HepG2 (cell line): ENCODE measurements around the gene LDLRAD4. TPM values are rescaled to one million over a fixed set of nuclear protein-coding genes. Genes with fewer than 3 reads are reported as not detected.

Experiments
- ATAC-seq: fragments of 200-7000 bp; cut with Tn5 transposase; 3 replicates; pipeline ENCODE4 v1.9.1; 2020; ENCODE audit warnings: mild to moderate bottlenecking, moderate library complexity
- BruUV-seq: library from RNA; stranded (reverse); fragments of 400-500 nt; replicated peaks from 2 replicates; lab custom pipeline; 2021; lab: Mats Ljungman, UMichigan
- CTCF ChIA-PET: fragments of 300-600 bp; formaldehyde crosslinking; extraction: SDS; loops from one replicate; lab custom pipeline; 2021; ENCODE audit warnings: low total read pairs, inconsistent platforms, low intra/inter-chr PET ratio; lab: Yijun Ruan, JAX
- POLR2A ChIA-PET: fragments of 350-600 bp; sonication (Branson Sonifier 250); formaldehyde crosslinking; loops from one replicate; lab custom pipeline; 2020; ENCODE audit warnings: antibody characterized with exemption, inconsistent platforms; lab: Yijun Ruan, JAX
- DNase-seq: peaks from one replicate; pipeline ENCODE4 v3.0.0-alpha.2; 2015; ENCODE audit warnings: low spot score
- FAIRE-seq: peaks from 3 replicates; lab custom pipeline; 2011; peaks lifted over from hg19 to GRCh38; lab: Jason Lieb, UNC
- H2AFZ ChIP-seq: one replicate; pipeline ENCODE4 v1.6.1; 2011; ENCODE audit warnings: low read length, inconsistent platforms
- H3K27ac ChIP-seq: fragments of 300-600 bp; 3 replicates; pipeline ENCODE4 v1.8.0; 2011; ENCODE audit warnings: mixed run types, mild to moderate bottlenecking, mixed read lengths, low read length, inconsistent platforms; ENCODE audit not compliant: insufficient read depth; ENCODE audit errors: extremely low read length
- H3K27me3 ChIP-seq, 2 experiments: fragments of 200-600 bp in 1 of 2; 2 replicates in 1 of 2; 3 replicates in 1 of 2; pipeline versions ENCODE4 v1.6.0 to v1.8.0; 2011; ENCODE audit warnings: low read length in 2 of 2, mild to moderate bottlenecking in 2 of 2, moderate library complexity in 2 of 2, inconsistent platforms in 1 of 2; ENCODE audit not compliant: insufficient read depth in 2 of 2, control insufficient read depth in 1 of 2
- H3K36me3 ChIP-seq, 2 experiments: fragments of 200-600 bp in 1 of 2; replicated peaks in 1 of 2; 2 replicates in 1 of 2; 3 replicates in 1 of 2; pipeline versions ENCODE4 v1.5.1 to v1.8.0; 2011; ENCODE audit warnings: low read length in 2 of 2, inconsistent platforms in 1 of 2; ENCODE audit not compliant: insufficient read depth in 2 of 2, control insufficient read depth in 1 of 2
- H3K4me1 ChIP-seq: 2 replicates; pipeline ENCODE4 v1.5.1; 2012; ENCODE audit warnings: low read length, inconsistent platforms; ENCODE audit not compliant: insufficient read depth
- H3K4me2 ChIP-seq: 2 replicates; pipeline ENCODE4 v1.6.0; 2011; ENCODE audit warnings: low read depth, low read length, inconsistent platforms
- H3K4me3 ChIP-seq, 3 experiments: fragments of 200-600 bp in 1 of 3; sonication (generic), shearing (Covaris generic) in 1 of 3; replicated peaks in 1 of 3; 2 replicates each; pipeline ENCODE4 v1.5.1; 2011 to 2016; ENCODE audit warnings: low read length in 3 of 3, inconsistent platforms in 2 of 3, low read depth in 2 of 3, mild to moderate bottlenecking in 2 of 3, control low read depth in 1 of 3, mixed read lengths in 1 of 3; ENCODE audit not compliant: insufficient read depth in 1 of 3
- H3K79me2 ChIP-seq: one replicate; pipeline ENCODE4 v1.6.1; 2011; ENCODE audit warnings: low read length, inconsistent platforms; ENCODE audit not compliant: insufficient read depth
- H3K9ac ChIP-seq: 2 replicates; pipeline ENCODE4 v1.6.0; 2011; ENCODE audit warnings: mild to moderate bottlenecking, low read depth, low read length, inconsistent platforms; ENCODE audit not compliant: insufficient read depth
- H3K9me3 ChIP-seq: 2 replicates; pipeline ENCODE4 v1.5.1; 2012; ENCODE audit warnings: mild to moderate bottlenecking, low read length
- H4K20me1 ChIP-seq: 2 replicates; pipeline ENCODE4 v1.6.0; 2011; ENCODE audit warnings: inconsistent platforms, mild to moderate bottlenecking, low read length, moderate library complexity; ENCODE audit not compliant: insufficient read depth
- ATF7 ChIP-seq, 2 experiments: fragments of 450-650 bp in 1 of 2; sonication (generic) in 1 of 2; formaldehyde crosslinking in 1 of 2; IDR thresholded peaks; 2 replicates each; pipeline versions ENCODE4 v1.4.0 to v1.6.1; 2016 to 2020; ENCODE audit warnings: antibody characterized with exemption in 1 of 2, mild to moderate bottlenecking in 1 of 2, missing genetic modification reagents in 1 of 2
- CENPBD1 ChIP-seq: sonication (generic); formaldehyde crosslinking; IDR thresholded peaks from 2 replicates; pipeline ENCODE4 v1.8.0; 2022; ENCODE audit warnings: missing genetic modification reagents, low read depth, mild to moderate bottlenecking, borderline replicate concordance
- HOXD1 ChIP-seq: sonication (generic); formaldehyde crosslinking; IDR thresholded peaks from 2 replicates; pipeline ENCODE4 v1.5.0; 2020; ENCODE audit warnings: missing genetic modification reagents
- KDM6A ChIP-seq: IDR thresholded peaks from 2 replicates; pipeline ENCODE4 v1.6.1; 2016; ENCODE audit warnings: low read depth
- MED8 ChIP-seq: sonication (generic); formaldehyde crosslinking; IDR thresholded peaks from 2 replicates; pipeline ENCODE4 v1.8.1; 2023; ENCODE audit warnings: mild to moderate bottlenecking, missing genetic modification reagents; ENCODE audit not compliant: insufficient replicate concordance
- PHF8 ChIP-seq: sonication (generic); formaldehyde crosslinking; IDR thresholded peaks from 2 replicates; pipeline ENCODE4 v1.5.0; 2020; ENCODE audit warnings: missing genetic modification reagents
- SETDB1 ChIP-seq: sonication (generic); formaldehyde crosslinking; IDR thresholded peaks from 2 replicates; pipeline ENCODE4 v1.5.1; 2020; ENCODE audit warnings: missing genetic modification reagents, mild to moderate bottlenecking, borderline replicate concordance
- SIN3A ChIP-seq: IDR thresholded peaks from 2 replicates; pipeline ENCODE4 v1.6.1; 2011; ENCODE audit warnings: low read depth, mild to moderate bottlenecking, control low read depth, low read length, borderline replicate concordance
- SKIL ChIP-seq: sonication (generic); formaldehyde crosslinking; IDR thresholded peaks from 2 replicates; pipeline ENCODE4 v1.8.0; 2022; ENCODE audit warnings: missing genetic modification reagents, mild to moderate bottlenecking, moderate library complexity, borderline replicate concordance
- SRSF4 ChIP-seq: fragments of 200-400 bp; formaldehyde crosslinking; IDR thresholded peaks from one replicate; pipeline ENCODE4 v1.6.1; 2018; ENCODE audit warnings: mild to moderate bottlenecking, low read depth, low read length, moderate library complexity; ENCODE audit not compliant: poor library complexity, severe bottlenecking
- ZNF75D ChIP-seq: sonication (generic); formaldehyde crosslinking; IDR thresholded peaks from 2 replicates; pipeline ENCODE4 v1.8.1; 2023; ENCODE audit warnings: missing genetic modification reagents, mild to moderate bottlenecking, borderline replicate concordance
- WGBS: methylation state at CpG from one replicate; pipeline ENCODE4 v1.1.6; 2017; ENCODE audit warnings: low lambda C conversion rate; 5-methylcytosine and 5-hydroxymethylcytosine counted together
- in situ Hi-C: cut with HindIII; loops from 2 replicates; pipeline ENCODE4 v1.10.0; 2017; ENCODE audit warnings: low pct_unique_long_range_greater_than_20kb; ENCODE audit not compliant: extremely low pct_ligation_motif_present
- intact Hi-C: fragments of 100-400 bp; cut with micrococcal nuclease; formaldehyde crosslinking; loops from one replicate; pipeline ENCODE4 v1.10.0; 2022; ENCODE audit not compliant: unreplicated experiment
- polyA plus RNA-seq, 8 experiments: library from polyadenylated mRNA; depleted of rRNA in 3 of 8; stranded (reverse) in 7 of 8; unstranded in 1 of 8; fragments of >200 nt; fragmentation: Illumina TruSeq in 4 of 8; extraction: Trizol in 4 of 8; gene quantifications; 2 replicates each; pipeline versions ENCODE4 v1.2.1 to v1.2.3, GENCODE V29; 2011 to 2016; ENCODE audit warnings: low read depth in 4 of 8, missing spikeins in 1 of 8, mixed read lengths in 1 of 8; ENCODE audit not compliant: insufficient read depth in 1 of 8
- total RNA-seq, 5 experiments: library from RNA; depleted of rRNA; stranded (reverse); fragments of >200 nt; fragmentation: Illumina TruSeq; extraction: Trizol; gene quantifications; 2 replicates each; pipeline ENCODE4 v1.2.3, GENCODE V29; 2016; ENCODE audit warnings: low read depth in 1 of 5
- TF ChIP-seq, protein P1 (sequence below): sonication (generic); formaldehyde crosslinking; IDR thresholded peaks from 2 replicates; pipeline ENCODE4 v1.5.0; 2020; ENCODE audit warnings: mild to moderate bottlenecking, missing genetic modification reagents
- TF ChIP-seq, protein P2 (sequence below): sonication (generic); formaldehyde crosslinking; IDR thresholded peaks from 2 replicates; pipeline ENCODE4 v1.4.0; 2020; ENCODE audit warnings: low read depth, missing genetic modification reagents

Gene LDLRAD4
- total and polyA plus RNA-seq, 2 of the 13 experiments (the other 11 are each of a cell fraction or from before 2014, with no cell fraction given) = 13.6 to 20.9 TPM

GRCh38 chr18:13300029-13300428 lies 81.5 kb downstream of the LDLRAD4 start:
- FAIRE-seq (no peak), DNase-seq (no peak), ATAC-seq (no peak; the same call in 2 of the 3 replicates)
- WGBS = 100% methylated on average over 2 of the region's 6 CpGs
- no peaks in the 10 kb centered on the region for H3K9me3 ChIP-seq
- no peaks in the 10 kb centered on the region for H3K79me2 ChIP-seq
- H3K9ac ChIP-seq = no peak overlapping the region
- intact Hi-C loops (no loop called here), in situ Hi-C loops (no loop called here)
- CTCF ChIA-PET = no interaction called here
- no peaks in the 10 kb centered on the region for H3K4me1 ChIP-seq
- H3K27ac ChIP-seq = no peak overlapping the region
- H3K4me2 ChIP-seq = no peak overlapping the region
- no peak overlapping the region for H2AFZ ChIP-seq
- BruUV-seq = no TSS peak
- POLR2A ChIA-PET = no interaction called here
- no peaks in the 10 kb centered on the region for H3K36me3 ChIP-seq
- H3K4me3 ChIP-seq = no peak overlapping the region
- no peaks in the 10 kb centered on the region for H3K27me3 ChIP-seq
- H4K20me1 ChIP-seq = no peaks in the 10 kb centered on the region
- no peak for TF ChIP-seq PHF8 (CRISPR knock-in tag)
- TF ChIP-seq ZNF75D (CRISPR knock-in tag) = no peak
- TF ChIP-seq CENPBD1 (CRISPR knock-in tag) = no peak
- TF ChIP-seq SKIL = no peak
- TF ChIP-seq, protein P1, sequence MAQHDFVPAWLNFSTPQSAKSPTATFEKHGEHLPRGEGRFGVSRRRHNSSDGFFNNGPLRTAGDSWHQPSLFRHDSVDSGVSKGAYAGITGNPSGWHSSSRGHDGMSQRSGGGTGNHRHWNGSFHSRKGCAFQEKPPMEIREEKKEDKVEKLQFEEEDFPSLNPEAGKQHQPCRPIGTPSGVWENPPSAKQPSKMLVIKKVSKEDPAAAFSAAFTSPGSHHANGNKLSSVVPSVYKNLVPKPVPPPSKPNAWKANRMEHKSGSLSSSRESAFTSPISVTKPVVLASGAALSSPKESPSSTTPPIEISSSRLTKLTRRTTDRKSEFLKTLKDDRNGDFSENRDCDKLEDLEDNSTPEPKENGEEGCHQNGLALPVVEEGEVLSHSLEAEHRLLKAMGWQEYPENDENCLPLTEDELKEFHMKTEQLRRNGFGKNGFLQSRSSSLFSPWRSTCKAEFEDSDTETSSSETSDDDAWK (CRISPR knock-in tag) = no peak
- TF ChIP-seq, protein P2, sequence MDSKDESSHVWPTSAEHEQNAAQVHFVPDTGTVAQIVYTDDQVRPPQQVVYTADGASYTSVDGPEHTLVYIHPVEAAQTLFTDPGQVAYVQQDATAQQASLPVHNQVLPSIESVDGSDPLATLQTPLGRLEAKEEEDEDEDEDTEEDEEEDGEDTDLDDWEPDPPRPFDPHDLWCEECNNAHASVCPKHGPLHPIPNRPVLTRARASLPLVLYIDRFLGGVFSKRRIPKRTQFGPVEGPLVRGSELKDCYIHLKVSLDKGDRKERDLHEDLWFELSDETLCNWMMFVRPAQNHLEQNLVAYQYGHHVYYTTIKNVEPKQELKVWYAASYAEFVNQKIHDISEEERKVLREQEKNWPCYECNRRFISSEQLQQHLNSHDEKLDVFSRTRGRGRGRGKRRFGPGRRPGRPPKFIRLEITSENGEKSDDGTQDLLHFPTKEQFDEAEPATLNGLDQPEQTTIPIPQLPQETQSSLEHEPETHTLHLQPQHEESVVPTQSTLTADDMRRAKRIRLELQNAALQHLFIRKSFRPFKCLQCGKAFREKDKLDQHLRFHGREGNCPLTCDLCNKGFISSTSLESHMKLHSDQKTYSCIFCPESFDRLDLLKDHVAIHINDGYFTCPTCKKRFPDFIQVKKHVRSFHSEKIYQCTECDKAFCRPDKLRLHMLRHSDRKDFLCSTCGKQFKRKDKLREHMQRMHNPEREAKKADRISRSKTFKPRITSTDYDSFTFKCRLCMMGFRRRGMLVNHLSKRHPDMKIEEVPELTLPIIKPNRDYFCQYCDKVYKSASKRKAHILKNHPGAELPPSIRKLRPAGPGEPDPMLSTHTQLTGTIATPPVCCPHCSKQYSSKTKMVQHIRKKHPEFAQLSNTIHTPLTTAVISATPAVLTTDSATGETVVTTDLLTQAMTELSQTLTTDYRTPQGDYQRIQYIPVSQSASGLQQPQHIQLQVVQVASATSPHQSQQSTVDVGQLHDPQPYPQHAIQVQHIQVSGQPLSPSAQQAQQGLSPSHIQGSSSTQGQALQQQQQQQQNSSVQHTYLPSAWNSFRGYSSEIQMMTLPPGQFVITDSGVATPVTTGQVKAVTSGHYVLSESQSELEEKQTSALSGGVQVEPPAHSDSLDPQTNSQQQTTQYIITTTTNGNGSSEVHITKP = no peak
- TF ChIP-seq MED8 (CRISPR knock-in tag) = no peak
- no peak for TF ChIP-seq HOXD1 (CRISPR knock-in tag)
- TF ChIP-seq KDM6A = no peak
- TF ChIP-seq SIN3A = no peak
- TF ChIP-seq SETDB1 = no peak
- TF ChIP-seq ATF7 (IDR thresholded peaks at IDR 0.05) = no peak
- no peak for TF ChIP-seq ATF7 (CRISPR knock-in tag; IDR thresholded peaks at IDR 0.05)
- TF ChIP-seq SRSF4 = no peak
